ENCODE results near the gene EFS. TPM values are rescaled to one million over a fixed set of nuclear protein-coding genes. Genes with fewer than 3 reads are reported as not detected.

The EFS gene
- total and polyA plus RNA-seq, 2 donors: 1.6 to 5.2 TPM

- Histone ChIP-seq H3K9me3 (ENCODE audit: control insufficient read depth in 2 of 2, insufficient read depth in 1 of 2, low read length in 1 of 2) (peaks cover 0 to 4% of the 10 kb centered on the region in 2 donors), H3K27ac (ENCODE audit: low read depth in 1 of 2, low read length in 1 of 2) (peak overlapping the region in 1 of 2 donors; percentile 36), H3K4me1 (ENCODE audit: control insufficient read depth in 2 of 2, insufficient read depth in 2 of 2, low read length in 2 of 2) (no peaks in the 10 kb centered on the region), H3K36me3 (ENCODE audit: control insufficient read depth in 2 of 2, insufficient read depth in 2 of 2, low read length in 1 of 2) (no peaks in the 10 kb centered on the region), H3K4me3 (ENCODE audit: low read length in 2 of 2) (peak overlapping the region in 1 of 2 donors; percentile 22), H3K27me3 (ENCODE audit: control insufficient read depth in 2 of 2, insufficient read depth in 1 of 2, low read length in 1 of 2) (peaks cover 41 to 76% of the 10 kb centered on the region in 2 donors)
- 34% methylated on average over 21 of the region's 21 CpGs for WGBS
- no peak for DNase-seq (ENCODE audit: low read depth in 6 of 9, low spot score in 9 of 9)
These were observed 572 bp downstream of the EFS start for GRCh38 chr14:23364164-23365035.

- WGBS: 93% methylated on average over 3 of the region's 3 CpGs
These were observed 2.8 kb downstream of the EFS start for GRCh38 chr14:23362200-23362599.

GRCh38 chr14:23361763-23362162 lies 3.2 kb downstream of the EFS start:
- no peaks in the 10 kb centered on the region for H3K36me3 ChIP-seq (ENCODE audit: control insufficient read depth in 2 of 2, insufficient read depth in 2 of 2, low read length in 1 of 2)
- WGBS: 87% methylated on average over 6 of the region's 6 CpGs
- no peak for DNase-seq (ENCODE audit: low read depth in 6 of 9, low spot score in 9 of 9)
- no peak overlapping the region for H3K27ac ChIP-seq (ENCODE audit: low read depth in 1 of 2, low read length in 1 of 2)
- H3K9me3 ChIP-seq (ENCODE audit: control insufficient read depth in 2 of 2, insufficient read depth in 1 of 2, low read length in 1 of 2): peaks cover 0 to 3% of the 10 kb centered on the region in 2 donors
- peaks cover 35 to 65% of the 10 kb centered on the region in 2 donors for H3K27me3 ChIP-seq (ENCODE audit: control insufficient read depth in 2 of 2, insufficient read depth in 1 of 2, low read length in 1 of 2)
- no peak overlapping the region for H3K4me3 ChIP-seq (ENCODE audit: low read length in 2 of 2)
- H3K4me1 ChIP-seq (ENCODE audit: control insufficient read depth in 2 of 2, insufficient read depth in 2 of 2, low read length in 2 of 2): no peaks in the 10 kb centered on the region

More at GRCh38 chr14:23362200-23362599, 2.8 kb downstream of the EFS start:
- H3K36me3 ChIP-seq (ENCODE audit: control insufficient read depth in 2 of 2, insufficient read depth in 2 of 2, low read length in 1 of 2): no peaks in the 10 kb centered on the region
- no peak overlapping the region for H3K4me3 ChIP-seq (ENCODE audit: low read length in 2 of 2)
- no peaks in the 10 kb centered on the region for H3K4me1 ChIP-seq (ENCODE audit: control insufficient read depth in 2 of 2, insufficient read depth in 2 of 2, low read length in 2 of 2)
- H3K27ac ChIP-seq (ENCODE audit: low read depth in 1 of 2, low read length in 1 of 2): no peak overlapping the region
- no peak for DNase-seq (ENCODE audit: low read depth in 6 of 9, low spot score in 9 of 9)
- peaks cover 0 to 4% of the 10 kb centered on the region in 2 donors for H3K9me3 ChIP-seq (ENCODE audit: control insufficient read depth in 2 of 2, insufficient read depth in 1 of 2, low read length in 1 of 2)
- H3K27me3 ChIP-seq (ENCODE audit: control insufficient read depth in 2 of 2, insufficient read depth in 1 of 2, low read length in 1 of 2): peaks cover 38 to 66% of the 10 kb centered on the region in 2 donors

- Histone ChIP-seq H3K27ac (ENCODE audit: low read depth in 1 of 2, low read length in 1 of 2) (no peak overlapping the region), H3K9me3 (ENCODE audit: control insufficient read depth in 2 of 2, insufficient read depth in 1 of 2, low read length in 1 of 2) (no peaks in the 10 kb centered on the region), H3K4me1 (ENCODE audit: control insufficient read depth in 2 of 2, insufficient read depth in 2 of 2, low read length in 2 of 2) (no peaks in the 10 kb centered on the region), H3K27me3 (ENCODE audit: control insufficient read depth in 2 of 2, insufficient read depth in 1 of 2, low read length in 1 of 2) (peaks cover 31 to 64% of the 10 kb centered on the region in 2 donors), H3K4me3 (ENCODE audit: low read length in 2 of 2) (no peak overlapping the region), H3K36me3 (ENCODE audit: control insufficient read depth in 2 of 2, insufficient read depth in 2 of 2, low read length in 1 of 2) (no peaks in the 10 kb centered on the region)
- DNase-seq (ENCODE audit: low read depth in 6 of 9, low spot score in 9 of 9): no peak
These were observed 3.7 kb downstream of the EFS start for GRCh38 chr14:23361320-23361719.

- WGBS: 88% methylated on average over 11 of the region's 11 CpGs
- H3K36me3 ChIP-seq (ENCODE audit: control insufficient read depth in 2 of 2, insufficient read depth in 2 of 2, low read length in 1 of 2): no peaks in the 10 kb centered on the region
- H3K4me3 ChIP-seq (ENCODE audit: low read length in 2 of 2): no peak overlapping the region
- no peak overlapping the region for H3K27ac ChIP-seq (ENCODE audit: low read depth in 1 of 2, low read length in 1 of 2)
- H3K4me1 ChIP-seq (ENCODE audit: control insufficient read depth in 2 of 2, insufficient read depth in 2 of 2, low read length in 2 of 2): no peaks in the 10 kb centered on the region
- peaks cover 28 to 63% of the 10 kb centered on the region in 2 donors for H3K27me3 ChIP-seq (ENCODE audit: control insufficient read depth in 2 of 2, insufficient read depth in 1 of 2, low read length in 1 of 2)
- H3K9me3 ChIP-seq (ENCODE audit: control insufficient read depth in 2 of 2, insufficient read depth in 1 of 2, low read length in 1 of 2): no peaks in the 10 kb centered on the region
- DNase-seq (ENCODE audit: low read depth in 6 of 9, low spot score in 9 of 9): no peak
These were observed 4.5 kb downstream of the EFS start for GRCh38 chr14:23360496-23360895.

- 96% methylated on average over 22 of the region's 22 CpGs for WGBS
- H3K27me3 ChIP-seq (ENCODE audit: control insufficient read depth in 2 of 2, insufficient read depth in 1 of 2, low read length in 1 of 2): peaks cover 24 to 60% of the 10 kb centered on the region in 2 donors
- no peaks in the 10 kb centered on the region for H3K4me1 ChIP-seq (ENCODE audit: control insufficient read depth in 2 of 2, insufficient read depth in 2 of 2, low read length in 2 of 2)
- H3K27ac ChIP-seq (ENCODE audit: low read depth in 1 of 2, low read length in 1 of 2): no peak overlapping the region
- DNase-seq (ENCODE audit: low read depth in 6 of 9, low spot score in 9 of 9): no peak
- H3K36me3 ChIP-seq (ENCODE audit: control insufficient read depth in 2 of 2, insufficient read depth in 2 of 2, low read length in 1 of 2): no peaks in the 10 kb centered on the region
- H3K9me3 ChIP-seq (ENCODE audit: control insufficient read depth in 2 of 2, insufficient read depth in 1 of 2, low read length in 1 of 2): no peaks in the 10 kb centered on the region
- H3K4me3 ChIP-seq (ENCODE audit: low read length in 2 of 2): no peak overlapping the region
These were observed 5.1 kb downstream of the EFS start for GRCh38 chr14:23359722-23360447.

- H3K27ac ChIP-seq (ENCODE audit: low read depth in 1 of 2, low read length in 1 of 2): no peak overlapping the region
These were observed 5.8 kb downstream of the EFS start for GRCh38 chr14:23359167-23359626.

GRCh38 chr14:23358553-23359166 lies 6.3 kb downstream of the EFS start:
- 95% methylated on average over 12 of the region's 12 CpGs for WGBS
- no peak for DNase-seq (ENCODE audit: low read depth in 6 of 9, low spot score in 9 of 9)

More at GRCh38 chr14:23359167-23359626, 5.8 kb downstream of the EFS start:
- Histone ChIP-seq H3K9me3 (ENCODE audit: control insufficient read depth in 2 of 2, insufficient read depth in 1 of 2, low read length in 1 of 2) (no peaks in the 10 kb centered on the region), H3K4me1 (ENCODE audit: control insufficient read depth in 2 of 2, insufficient read depth in 2 of 2, low read length in 2 of 2) (no peaks in the 10 kb centered on the region), H3K4me3 (ENCODE audit: low read length in 2 of 2) (no peak overlapping the region), H3K27me3 (ENCODE audit: control insufficient read depth in 2 of 2, insufficient read depth in 1 of 2, low read length in 1 of 2) (peaks cover 20 to 60% of the 10 kb centered on the region in 2 donors), H3K36me3 (ENCODE audit: control insufficient read depth in 2 of 2, insufficient read depth in 2 of 2, low read length in 1 of 2) (no peaks in the 10 kb centered on the region)
- 92% methylated on average over 11 of the region's 11 CpGs for WGBS
- DNase-seq (ENCODE audit: low read depth in 6 of 9, low spot score in 9 of 9): no peak

More at GRCh38 chr14:23358553-23359166, 6.3 kb downstream of the EFS start:
- Histone ChIP-seq H3K4me1 (ENCODE audit: control insufficient read depth in 2 of 2, insufficient read depth in 2 of 2, low read length in 2 of 2) (no peaks in the 10 kb centered on the region), H3K27me3 (ENCODE audit: control insufficient read depth in 2 of 2, insufficient read depth in 1 of 2, low read length in 1 of 2) (peaks cover 20 to 60% of the 10 kb centered on the region in 2 donors), H3K27ac (ENCODE audit: low read depth in 1 of 2, low read length in 1 of 2) (no peak overlapping the region), H3K4me3 (ENCODE audit: low read length in 2 of 2) (no peak overlapping the region), H3K36me3 (ENCODE audit: control insufficient read depth in 2 of 2, insufficient read depth in 2 of 2, low read length in 1 of 2) (no peaks in the 10 kb centered on the region), H3K9me3 (ENCODE audit: control insufficient read depth in 2 of 2, insufficient read depth in 1 of 2, low read length in 1 of 2) (no peaks in the 10 kb centered on the region)

All from thymus (tissue), 11 donors.